Thoracic aorta (tissue), 2 donors: ENCODE measurements around the gene CHRDL2. TPM values are rescaled to one million over a fixed set of nuclear protein-coding genes. Genes with fewer than 3 reads are reported as not detected.

Experiments
- ATAC-seq: fragments of 150-250 bp; one replicate; pipeline ENCODE4 v1.8.0; 2017; ENCODE audit warnings: low read depth; ENCODE audit not compliant: insufficient number of reproducible peaks, low FRiP score
- DNase-seq: peaks from one replicate; pipeline ENCODE4 v3.0.0-alpha.2; 2020; ENCODE audit warnings: low spot score
- H3K27ac ChIP-seq, 2 donors: fragments of 200-600 bp; sonication (generic); 1 replicate in 1 of 2; 2 replicates in 1 of 2; pipeline ENCODE4 v1.5.1; 2016; ENCODE audit warnings: mild to moderate bottlenecking in 2 of 2, moderate library complexity in 2 of 2
- H3K27me3 ChIP-seq: fragments of 200-600 bp; sonication (generic); replicated peaks from 2 replicates; pipeline ENCODE4 v1.6.0; 2016; ENCODE audit warnings: mild to moderate bottlenecking; ENCODE audit not compliant: insufficient read depth
- H3K36me3 ChIP-seq: fragments of 200-600 bp; sonication (generic); one replicate; pipeline ENCODE4 v1.5.1; 2016
- H3K4me1 ChIP-seq, 2 donors: fragments of 200-600 bp; sonication (generic); 1 replicate in 1 of 2; 2 replicates in 1 of 2; pipeline versions ENCODE4 v1.5.1 to v1.6.0; 2016; ENCODE audit warnings: low read depth in 2 of 2, mild to moderate bottlenecking in 1 of 2; ENCODE audit not compliant: control insufficient read depth in 1 of 2
- H3K4me3 ChIP-seq: fragments of 200-600 bp; sonication (generic); 2 replicates; pipeline ENCODE4 v1.5.1; 2016; ENCODE audit warnings: mild to moderate bottlenecking
- H3K9me3 ChIP-seq: fragments of 200-600 bp; sonication (generic); 2 replicates; pipeline ENCODE4 v1.5.1; 2016
- CTCF ChIP-seq: fragments of 200-600 bp; sonication (generic); IDR thresholded peaks from one replicate; pipeline ENCODE4 v1.5.1; 2019; ENCODE audit warnings: antibody characterized with exemption
- total RNA-seq, 2 donors: library from RNA; depleted of rRNA; stranded (reverse); fragments of >200 nt; gene quantifications; one replicate each; pipeline versions ENCODE4 v1.1.0 to v1.2.3, GENCODE V29; 2016

Gene CHRDL2
- total RNA-seq, 2 donors from 2014 or later = 1.9 TPM; not detected in 1

GRCh38 chr11:74748211-74749126, 17.2 kb upstream of the CHRDL2 start, which contains the start of gene RNF169:
Gene RNF169, plus strand, starts transcription at chr11:74748849. Its CDS starts 32 bp downstream, at chr11:74748881.
- peak within 1 kb of the TSS; percentile 84 for H3K4me3 ChIP-seq
- TF ChIP-seq CTCF = no peak
- peaks cover 10 to 19% of the 10 kb centered on the region in 2 donors for H3K4me1 ChIP-seq
- H3K27me3 ChIP-seq = no peaks in the 10 kb centered on the region
- peak; percentile 95 for DNase-seq
- no peaks in the 10 kb centered on the region for H3K9me3 ChIP-seq
- ATAC-seq = peak; percentile 99
- no peaks in the 10 kb centered on the region for H3K36me3 ChIP-seq
- peak within 1 kb of the TSS; percentile 87 to 91 for H3K27ac ChIP-seq

- no peak overlapping the region for H3K27ac ChIP-seq
- H3K36me3 ChIP-seq = no peaks in the 10 kb centered on the region
- H3K27me3 ChIP-seq = no peaks in the 10 kb centered on the region
- peaks cover 10 to 19% of the 10 kb centered on the region in 2 donors for H3K4me1 ChIP-seq
- H3K4me3 ChIP-seq = no peak overlapping the region
- H3K9me3 ChIP-seq = no peaks in the 10 kb centered on the region
- DNase-seq = no peak
- no peak for ATAC-seq
- TF ChIP-seq CTCF = no peak
These were observed 15.6 kb upstream of the CHRDL2 start for GRCh38 chr11:74746868-74747267.

- no peak for ATAC-seq
- peaks cover 4 to 11% of the 10 kb centered on the region in 2 donors for H3K4me1 ChIP-seq
- no peaks in the 10 kb centered on the region for H3K9me3 ChIP-seq
- no peak for DNase-seq
- no peaks in the 10 kb centered on the region for H3K36me3 ChIP-seq
- TF ChIP-seq CTCF = no peak
- no peak overlapping the region for H3K27ac ChIP-seq
- H3K4me3 ChIP-seq = no peak overlapping the region
- H3K27me3 ChIP-seq = no peaks in the 10 kb centered on the region
These were observed 13.1 kb upstream of the CHRDL2 start for GRCh38 chr11:74744277-74744676.

GRCh38 chr11:74743640-74744039, 12.4 kb upstream of the CHRDL2 start:
- Histone ChIP-seq H3K36me3 (no peaks in the 10 kb centered on the region), H3K27me3 (no peaks in the 10 kb centered on the region), H3K4me1 (peaks cover 4 to 11% of the 10 kb centered on the region in 2 donors), H3K27ac (no peak overlapping the region), H3K9me3 (no peaks in the 10 kb centered on the region), H3K4me3 (no peak overlapping the region)
- DNase-seq = no peak
- no peak for TF ChIP-seq CTCF
- no peak for ATAC-seq

GRCh38 chr11:74742070-74742469, 10.8 kb upstream of the CHRDL2 start:
- no peak for ATAC-seq
- no peak overlapping the region for H3K4me3 ChIP-seq
- no peaks in the 10 kb centered on the region for H3K36me3 ChIP-seq
- H3K4me1 ChIP-seq = no peaks in the 10 kb centered on the region
- H3K9me3 ChIP-seq = no peaks in the 10 kb centered on the region
- no peak for TF ChIP-seq CTCF
- no peak overlapping the region for H3K27ac ChIP-seq
- no peak for DNase-seq
- H3K27me3 ChIP-seq = no peaks in the 10 kb centered on the region
